ENCODE results near the gene GPR39.

DNA sequence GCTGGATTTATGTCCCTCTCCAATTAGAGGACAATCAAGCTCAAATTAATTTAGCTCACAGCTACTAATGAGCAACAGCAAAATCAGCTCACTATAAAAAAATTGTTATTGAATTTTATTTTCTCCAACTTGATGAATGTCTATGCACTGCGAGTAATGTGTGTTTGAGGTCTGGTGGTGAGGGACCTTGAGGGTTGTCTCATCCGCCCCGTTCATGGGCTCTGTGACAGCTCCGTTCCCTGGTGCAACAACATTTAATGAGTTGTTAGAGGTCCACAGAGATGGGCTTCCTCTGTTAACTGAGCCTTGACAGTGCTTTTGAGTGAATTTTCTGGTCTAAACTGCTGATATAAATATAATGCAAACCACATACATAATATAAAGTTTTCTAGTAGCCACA, 101.7 kb downstream of the GPR39 start:
- TF ChIP-seq POLR2AphosphoS5 (IDR thresholded peaks at IDR 0.05; ENCODE audit: insufficient read depth in 1 of 2, low read depth in 1 of 2) = no peak
- TF ChIP-seq, protein P1, sequence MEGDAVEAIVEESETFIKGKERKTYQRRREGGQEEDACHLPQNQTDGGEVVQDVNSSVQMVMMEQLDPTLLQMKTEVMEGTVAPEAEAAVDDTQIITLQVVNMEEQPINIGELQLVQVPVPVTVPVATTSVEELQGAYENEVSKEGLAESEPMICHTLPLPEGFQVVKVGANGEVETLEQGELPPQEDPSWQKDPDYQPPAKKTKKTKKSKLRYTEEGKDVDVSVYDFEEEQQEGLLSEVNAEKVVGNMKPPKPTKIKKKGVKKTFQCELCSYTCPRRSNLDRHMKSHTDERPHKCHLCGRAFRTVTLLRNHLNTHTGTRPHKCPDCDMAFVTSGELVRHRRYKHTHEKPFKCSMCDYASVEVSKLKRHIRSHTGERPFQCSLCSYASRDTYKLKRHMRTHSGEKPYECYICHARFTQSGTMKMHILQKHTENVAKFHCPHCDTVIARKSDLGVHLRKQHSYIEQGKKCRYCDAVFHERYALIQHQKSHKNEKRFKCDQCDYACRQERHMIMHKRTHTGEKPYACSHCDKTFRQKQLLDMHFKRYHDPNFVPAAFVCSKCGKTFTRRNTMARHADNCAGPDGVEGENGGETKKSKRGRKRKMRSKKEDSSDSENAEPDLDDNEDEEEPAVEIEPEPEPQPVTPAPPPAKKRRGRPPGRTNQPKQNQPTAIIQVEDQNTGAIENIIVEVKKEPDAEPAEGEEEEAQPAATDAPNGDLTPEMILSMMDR (IDR thresholded peaks at IDR 0.05) = no peak
- TF ChIP-seq POLR2A (IDR thresholded peaks at IDR 0.05) = no peak

All from vagina (tissue), 2 donors.